IMR-90 (cell line): ENCODE data around the gene ITIH5. TPM values are rescaled to one million over a fixed set of nuclear protein-coding genes. Genes with fewer than 3 reads are reported as not detected.

Source experiments
- ATAC-seq: fragments of 200-7000 bp; cut with Tn5 transposase; 2 replicates; pipeline ENCODE4 v1.9.1; 2020; ENCODE audit warnings: low read depth, mild to moderate bottlenecking, moderate library complexity
- BruUV-seq: library from RNA; stranded (reverse); fragments of 400-500 nt; replicated peaks from 2 replicates; lab custom pipeline; 2021; lab: Mats Ljungman, UMichigan
- CTCF ChIA-PET: fragments of 300-600 bp; formaldehyde crosslinking; extraction: SDS; loops from one replicate; lab custom pipeline; 2021; ENCODE audit warnings: antibody characterized with exemption; lab: Yijun Ruan, JAX
- POLR2A ChIA-PET: fragments of 300-600 bp; sonication (Branson Sonifier 250); formaldehyde crosslinking; loops from one replicate; lab custom pipeline; 2022; ENCODE audit warnings: antibody characterized with exemption; ENCODE audit not compliant: unreplicated experiment; lab: Charles Lee
- DNase-seq: peaks from one replicate; pipeline ENCODE4 v3.0.0; 2013
- H2AFZ ChIP-seq: replicated peaks from 2 replicates; pipeline ENCODE3; 2013; ENCODE audit warnings: low read length, mild to moderate bottlenecking; ENCODE audit not compliant: poor library complexity
- H2AK5ac ChIP-seq: 2 replicates; pipeline ENCODE4 v1.6.1; 2013; ENCODE audit warnings: low read depth, low read length, inconsistent platforms
- H2AK9ac ChIP-seq: replicated peaks from 2 replicates; pipeline ENCODE3; 2013; ENCODE audit warnings: mild to moderate bottlenecking, low read depth, low read length, moderate library complexity; ENCODE audit not compliant: poor library complexity
- H2BK120ac ChIP-seq: 2 replicates; pipeline ENCODE4 v1.6.1; 2013; ENCODE audit warnings: low read depth, low read length, inconsistent platforms
- H2BK15ac ChIP-seq: 3 replicates; pipeline ENCODE4 v1.6.1; 2013; ENCODE audit warnings: low read depth, low read length, inconsistent platforms
- H2BK20ac ChIP-seq: 2 replicates; pipeline ENCODE4 v1.6.1; 2013; ENCODE audit warnings: low read depth, mild to moderate bottlenecking, inconsistent platforms, low read length, moderate library complexity
- H2BK5ac ChIP-seq: 2 replicates; pipeline ENCODE4 v1.6.1; 2013; ENCODE audit warnings: mild to moderate bottlenecking, low read depth, low read length, inconsistent platforms; ENCODE audit not compliant: poor library complexity, severe bottlenecking
- H3K14ac ChIP-seq: replicated peaks from 2 replicates; pipeline ENCODE4 v1.6.1; 2013; ENCODE audit warnings: low read depth, low read length, inconsistent platforms
- H3K18ac ChIP-seq: 2 replicates; pipeline ENCODE4 v1.6.1; 2013; ENCODE audit warnings: low read depth, low read length, control low read depth
- H3K23ac ChIP-seq: 2 replicates; pipeline ENCODE4 v1.6.1; 2013; ENCODE audit warnings: low read depth, low read length, inconsistent platforms
- H3K27ac ChIP-seq: 2 replicates; pipeline ENCODE4 v1.5.1; 2013; ENCODE audit warnings: mild to moderate bottlenecking, control low read depth, low read length; ENCODE audit not compliant: insufficient read depth
- H3K27me3 ChIP-seq: 2 replicates; pipeline ENCODE4 v1.6.1; 2013; ENCODE audit warnings: low read length; ENCODE audit not compliant: control insufficient read depth, insufficient read depth
- H3K36me3 ChIP-seq: 2 replicates; pipeline ENCODE4 v1.6.1; 2013; ENCODE audit warnings: low read length, mixed read lengths; ENCODE audit not compliant: control insufficient read depth, insufficient read depth
- H3K4ac ChIP-seq: 2 replicates; pipeline ENCODE4 v1.6.1; 2013; ENCODE audit warnings: low read depth, low read length, inconsistent platforms
- H3K4me1 ChIP-seq: 2 replicates; pipeline ENCODE4 v1.6.1; 2013; ENCODE audit warnings: low read length, mixed read lengths; ENCODE audit not compliant: control insufficient read depth, insufficient read depth
- H3K4me2 ChIP-seq: 2 replicates; pipeline ENCODE4 v1.6.1; 2013; ENCODE audit warnings: low read depth, mild to moderate bottlenecking, control low read depth, low read length, moderate library complexity
- H3K4me3 ChIP-seq: 2 replicates; pipeline ENCODE4 v1.5.1; 2013; ENCODE audit warnings: low read depth, mild to moderate bottlenecking, control low read depth, low read length, moderate library complexity; ENCODE audit not compliant: insufficient read depth
- H3K56ac ChIP-seq: 2 replicates; pipeline ENCODE4 v1.6.1; 2013; ENCODE audit warnings: low read length, inconsistent platforms; ENCODE audit not compliant: insufficient read depth; ENCODE audit errors: extremely low read depth
- H3K79me1 ChIP-seq, 2 experiments: 2 replicates each; pipeline ENCODE4 v1.6.1; 2013; ENCODE audit warnings: low read length in 2 of 2, inconsistent platforms in 1 of 2, low read depth in 1 of 2
- H3K9ac ChIP-seq: 2 replicates; pipeline ENCODE4 v1.6.1; 2013; ENCODE audit warnings: low read depth, low read length, control low read depth
- H3K9me1 ChIP-seq: 2 replicates; pipeline ENCODE4 v1.6.1; 2013; ENCODE audit warnings: low read length, inconsistent platforms; ENCODE audit not compliant: insufficient read depth
- H3K9me3 ChIP-seq: 2 replicates; pipeline ENCODE4 v1.6.1; 2013; ENCODE audit warnings: low read length; ENCODE audit not compliant: control insufficient read depth, insufficient read depth
- H4K20me1 ChIP-seq: 2 replicates; pipeline ENCODE4 v1.6.1; 2013; ENCODE audit warnings: low read length, inconsistent platforms; ENCODE audit not compliant: insufficient read depth
- H4K5ac ChIP-seq: 2 replicates; pipeline ENCODE4 v1.6.1; 2013; ENCODE audit warnings: mild to moderate bottlenecking, low read depth, low read length, control low read depth
- H4K8ac ChIP-seq, 2 experiments: 2 replicates each; pipeline ENCODE4 v1.6.1; 2013; ENCODE audit warnings: low read depth in 2 of 2, low read length in 2 of 2, control low read depth in 1 of 2, inconsistent platforms in 1 of 2
- H4K91ac ChIP-seq: 2 replicates; pipeline ENCODE4 v1.6.1; 2013; ENCODE audit warnings: low read depth, low read length, inconsistent platforms; ENCODE audit not compliant: insufficient read depth
- CHD1 ChIP-seq: IDR thresholded peaks from 2 replicates; pipeline ENCODE4 v1.6.1; 2012; ENCODE audit warnings: low read depth, low read length, improper control_type of control experiment
- MAZ ChIP-seq: IDR thresholded peaks from 2 replicates; pipeline ENCODE4 v1.6.1; 2012; ENCODE audit warnings: low read depth, mild to moderate bottlenecking, low read length, improper control_type of control experiment, moderate library complexity, borderline replicate concordance
- RAD21 ChIP-seq: IDR thresholded peaks from 2 replicates; pipeline ENCODE4 v1.6.1; 2012; ENCODE audit warnings: low read length, improper control_type of control experiment
- RCOR1 ChIP-seq: IDR thresholded peaks from 2 replicates; pipeline ENCODE4 v1.6.1; 2012; ENCODE audit warnings: mild to moderate bottlenecking, low read length, improper control_type of control experiment; ENCODE audit not compliant: insufficient replicate concordance
- SMC3 ChIP-seq: fragments of 150-350 bp; IDR thresholded peaks from 2 replicates; pipeline ENCODE4 v1.6.1; 2016; ENCODE audit warnings: low read depth, mild to moderate bottlenecking, antibody characterized with exemption, low read length, moderate library complexity
- WGBS, 2 experiments: methylation state at CpG; one replicate each; pipeline versions ENCODE4 v1.1.5 to v1.1.7; 2013; ENCODE audit warnings: missing lambda C conversion rate in 2 of 2; ENCODE audit not compliant: insufficient read length in 1 of 2; ENCODE audit errors: extremely low coverage in 2 of 2; 5-methylcytosine and 5-hydroxymethylcytosine counted together
- dilution Hi-C: fragments of 300-500 bp; cut with HindIII; formaldehyde crosslinking; loops from one replicate; pipeline ENCODE4 v1.14.3; 2018; ENCODE audit warnings: low sequenced_read_pairs; ENCODE audit not compliant: unreplicated experiment
- in situ Hi-C: fragments of 300-500 bp; cut with MboI; formaldehyde crosslinking; loops from 3 replicates; pipeline ENCODE4 v1.14.3; 2019; ENCODE audit warnings: low sequenced_read_pairs, inconsistent platforms, mixed read lengths
- intact Hi-C: fragments of 100-400 bp; cut with micrococcal nuclease; formaldehyde crosslinking; loops from 2 replicates; pipeline ENCODE4 v1.10.0; 2022
- polyA plus RNA-seq, 3 experiments: library from polyadenylated mRNA; depleted of rRNA; stranded (reverse); fragments of >200 nt; gene quantifications; 2 replicates each; pipeline ENCODE4 v1.2.3, GENCODE V29; 2012; ENCODE audit warnings: low replicate concordance in 1 of 3
- total RNA-seq: library from RNA; depleted of rRNA; stranded (reverse); fragments of >200 nt; gene quantifications from 2 replicates; pipeline ENCODE4 v1.2.3, GENCODE V29; 2012

ITIH5 gene
- total and polyA plus RNA-seq, 2 of the 4 experiments (the other 2 are of a cell fraction): under 0.01 to 0.07 TPM

- Histone ChIP-seq H3K23ac (no peak overlapping the region), H3K9ac (no peak overlapping the region), H3K14ac (no peak overlapping the region), H2BK120ac (no peak overlapping the region), H3K27ac (no peak overlapping the region), H3K27me3 (peaks cover 2% of the 10 kb centered on the region; the same call in 1 of the 2 replicates), H4K91ac (no peak overlapping the region), H2AK5ac (no peak overlapping the region), H4K20me1 (no peaks in the 10 kb centered on the region), H3K56ac (no peak overlapping the region), H3K4ac (no peak overlapping the region), H2AFZ (no peak overlapping the region), H3K4me3 (no peak overlapping the region), H3K36me3 (no peaks in the 10 kb centered on the region), H2BK15ac (no peak overlapping the region), H2BK5ac (no peak overlapping the region), H3K18ac (no peak overlapping the region), H3K79me1 (no peaks in the 10 kb centered on the region), H3K9me3 (no peaks in the 10 kb centered on the region), H3K4me2 (no peak overlapping the region), H3K9me1 (no peaks in the 10 kb centered on the region), H3K4me1 (no peaks in the 10 kb centered on the region), H4K8ac (no peak overlapping the region), H4K5ac (no peak overlapping the region), H2AK9ac (no peak overlapping the region), H2BK20ac (no peak overlapping the region)
- intact Hi-C loops (no loop called here), dilution Hi-C loops (no loop called here), in situ Hi-C loops (no loop called here)
- CTCF ChIA-PET: no interaction called here
- ATAC-seq (no peak), DNase-seq (no peak)
- BruUV-seq: no TSS peak
- POLR2A ChIA-PET: no interaction called here
- WGBS, 2 experiments: 100% methylated on average over 2 of the region's 3 CpGs; no CpG with 5 or more reads in 1 of the 2 experiments
- TF ChIP-seq MAZ (no peak), RCOR1 (no peak), CHD1 (no peak), SMC3 (no peak), RAD21 (no peak)
Observed at GRCh38 chr10:7513455-7513854, 153.3 kb downstream of the ITIH5 start.
